BLaER1 (cell line): ENCODE data around the gene GAS2L3.
"Not testable (repeated sequence)": the region's sequence is repeated elsewhere in the genome, so short reads cannot be mapped to it uniquely, and the experiment has no call there.

Experiments used
- H3K27ac ChIP-seq: shearing (Covaris generic); formaldehyde crosslinking; 2 replicates; pipeline ENCODE4 v1.8.1; 2022
- H3K27me3 ChIP-seq: shearing (Covaris generic); formaldehyde crosslinking; 2 replicates; pipeline ENCODE4 v1.8.1; 2022
- H3K36me3 ChIP-seq: shearing (Covaris generic); formaldehyde crosslinking; 2 replicates; pipeline ENCODE4 v1.8.1; 2022
- H3K4me1 ChIP-seq: shearing (Covaris generic); formaldehyde crosslinking; 2 replicates; pipeline ENCODE4 v1.8.1; 2022
- H3K4me2 ChIP-seq: shearing (Covaris generic); formaldehyde crosslinking; 2 replicates; pipeline ENCODE4 v1.8.1; 2022
- H3K4me3 ChIP-seq: shearing (Covaris generic); formaldehyde crosslinking; 2 replicates; pipeline ENCODE4 v1.8.1; 2022
- H3K9ac ChIP-seq: shearing (Covaris generic); formaldehyde crosslinking; 2 replicates; pipeline ENCODE4 v1.8.1; 2022
- H3K9me3 ChIP-seq: shearing (Covaris generic); formaldehyde crosslinking; 2 replicates; pipeline ENCODE4 v1.8.1; 2022
- H4K20me1 ChIP-seq: shearing (Covaris generic); formaldehyde crosslinking; 2 replicates; pipeline ENCODE4 v1.8.1; 2022
- Cebpa-rat ChIP-seq: shearing (Covaris generic); IDR thresholded peaks from 2 replicates; pipeline ENCODE4 v1.8.1; 2022

Gene GAS2L3

DNA sequence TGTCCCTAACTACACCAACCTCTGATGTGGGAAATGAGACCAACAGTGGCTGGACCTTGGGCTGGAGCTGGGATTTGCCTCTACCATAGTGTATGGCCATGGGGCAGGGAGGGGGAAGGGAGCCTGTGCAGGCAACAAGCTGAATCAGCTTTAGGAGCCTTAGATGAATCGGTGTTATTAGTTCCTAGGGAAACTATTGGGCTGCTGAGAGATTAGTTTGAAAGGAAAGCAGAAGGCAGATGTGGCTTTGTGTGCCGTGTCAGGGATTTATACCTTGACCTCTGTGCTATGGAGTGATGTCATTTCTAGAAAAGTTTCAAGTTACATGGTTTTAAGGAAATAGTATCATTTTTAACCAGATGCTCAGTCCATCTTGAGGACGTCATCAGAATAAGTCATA, 19.5 kb upstream of the GAS2L3 start:
- H3K36me3 ChIP-seq: no peaks in the 10 kb centered on the region
- no peak overlapping the region for H3K4me3 ChIP-seq
- H3K27me3 ChIP-seq: no peaks in the 10 kb centered on the region
- H3K4me2 ChIP-seq: no peak overlapping the region
- no peaks in the 10 kb centered on the region for H3K9me3 ChIP-seq
- TF ChIP-seq Cebpa-rat: no peak
- H3K4me1 ChIP-seq: no peaks in the 10 kb centered on the region
- H4K20me1 ChIP-seq: no peaks in the 10 kb centered on the region
- H3K9ac ChIP-seq: no peak overlapping the region
- no peak overlapping the region for H3K27ac ChIP-seq

- H3K27me3 ChIP-seq: no peaks in the 10 kb centered on the region
- no peak overlapping the region for H3K4me3 ChIP-seq
- no peaks in the 10 kb centered on the region for H3K4me1 ChIP-seq
- H3K27ac ChIP-seq: no peak overlapping the region
- no peaks in the 10 kb centered on the region for H4K20me1 ChIP-seq
- TF ChIP-seq Cebpa-rat: no peak
- H3K36me3 ChIP-seq: no peaks in the 10 kb centered on the region
- no peak overlapping the region for H3K4me2 ChIP-seq
- H3K9me3 ChIP-seq: no peaks in the 10 kb centered on the region
- no peak overlapping the region for H3K9ac ChIP-seq
Observed at GRCh38 chr12:100554608-100555077, 18.8 kb upstream of the GAS2L3 start.

GRCh38 chr12:100555722-100556121, 17.8 kb upstream of the GAS2L3 start:
- Histone ChIP-seq H3K27ac (no peak overlapping the region), H3K9me3 (no peaks in the 10 kb centered on the region), H3K4me3 (no peak overlapping the region), H3K4me2 (no peak overlapping the region), H3K4me1 (no peaks in the 10 kb centered on the region), H4K20me1 (no peaks in the 10 kb centered on the region), H3K27me3 (no peaks in the 10 kb centered on the region), H3K36me3 (no peaks in the 10 kb centered on the region), H3K9ac (no peak overlapping the region)
- TF ChIP-seq Cebpa-rat: no peak

DNA sequence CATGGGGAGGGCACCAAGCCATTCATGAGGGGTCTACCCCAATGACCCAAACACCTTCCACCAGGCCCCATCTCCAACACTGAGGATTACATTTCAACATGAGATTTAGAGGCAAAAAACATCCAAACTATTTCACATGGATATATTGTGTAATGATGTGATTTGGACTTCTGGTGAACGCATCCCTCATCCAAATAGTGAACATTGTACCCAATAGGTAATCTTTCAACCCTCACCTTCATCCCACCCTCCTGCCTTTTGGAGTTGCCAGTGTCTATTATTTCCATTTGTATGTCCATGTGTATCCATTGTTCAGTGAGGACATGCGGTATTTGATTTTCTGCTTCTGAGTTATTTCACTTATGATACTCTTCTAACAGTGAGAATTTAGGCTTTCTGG, 16.1 kb upstream of the GAS2L3 start:
- Histone ChIP-seq H3K4me3 (no peak overlapping the region), H3K36me3 (no peaks in the 10 kb centered on the region), H3K9ac (no peak overlapping the region), H3K4me2 (no peak overlapping the region), H3K9me3 (no peaks in the 10 kb centered on the region), H3K27ac (no peak overlapping the region), H3K27me3 (no peaks in the 10 kb centered on the region), H4K20me1 (no peaks in the 10 kb centered on the region), H3K4me1 (no peaks in the 10 kb centered on the region)
- no peak for TF ChIP-seq Cebpa-rat

GRCh38 chr12:100559261-100559660, 14.2 kb upstream of the GAS2L3 start:
- not testable (repeated sequence) for H4K20me1 ChIP-seq, H3K36me3 ChIP-seq, H3K27me3 ChIP-seq, H3K27ac ChIP-seq, H3K9me3 ChIP-seq, H3K4me2 ChIP-seq, H3K4me1 ChIP-seq, H3K4me3 ChIP-seq, H3K9ac ChIP-seq

- TF ChIP-seq Cebpa-rat: no peak
- H3K9me3 ChIP-seq: no peaks in the 10 kb centered on the region
- H3K4me2 ChIP-seq: peak overlapping the region; percentile 7; the same call in 1 of the 2 replicates
Observed at GRCh38 chr12:100564090-100564489, 9.4 kb upstream of the GAS2L3 start.

GRCh38 chr12:100564905-100565467, 8.5 kb upstream of the GAS2L3 start:
- Histone ChIP-seq H3K9ac (no peak overlapping the region), H3K27ac (no peak overlapping the region), H3K4me3 (no peak overlapping the region), H3K27me3 (no peaks in the 10 kb centered on the region), H3K4me1 (0 out of 2 replicates have a peak, but pooled peaks cover 5% of the 10 kb centered on the region), H3K4me2 (no peak overlapping the region), H3K36me3 (no peaks in the 10 kb centered on the region), H4K20me1 (no peaks in the 10 kb centered on the region), H3K9me3 (no peaks in the 10 kb centered on the region)
- no peak for TF ChIP-seq Cebpa-rat

More at GRCh38 chr12:100564090-100564489, 9.4 kb upstream of the GAS2L3 start:
- Histone ChIP-seq H3K27ac (no peak overlapping the region), H3K4me3 (no peak overlapping the region), H4K20me1 (no peaks in the 10 kb centered on the region), H3K27me3 (no peaks in the 10 kb centered on the region), H3K36me3 (no peaks in the 10 kb centered on the region), H3K4me1 (0 out of 2 replicates have a peak, but pooled peaks cover 5% of the 10 kb centered on the region), H3K9ac (no peak overlapping the region)

- no peaks in the 10 kb centered on the region for H3K27me3 ChIP-seq
- no peak overlapping the region for H3K4me2 ChIP-seq
- H3K27ac ChIP-seq: no peak overlapping the region
- H3K4me3 ChIP-seq: no peak overlapping the region
- no peak overlapping the region for H3K9ac ChIP-seq
- TF ChIP-seq Cebpa-rat: no peak
- no peaks in the 10 kb centered on the region for H3K36me3 ChIP-seq
- 0 out of 2 replicates have a peak, but pooled peaks cover 5% of the 10 kb centered on the region for H3K4me1 ChIP-seq
- no peaks in the 10 kb centered on the region for H3K9me3 ChIP-seq
- no peaks in the 10 kb centered on the region for H4K20me1 ChIP-seq
Observed at GRCh38 chr12:100565987-100566545, 7.4 kb upstream of the GAS2L3 start.

DNA sequence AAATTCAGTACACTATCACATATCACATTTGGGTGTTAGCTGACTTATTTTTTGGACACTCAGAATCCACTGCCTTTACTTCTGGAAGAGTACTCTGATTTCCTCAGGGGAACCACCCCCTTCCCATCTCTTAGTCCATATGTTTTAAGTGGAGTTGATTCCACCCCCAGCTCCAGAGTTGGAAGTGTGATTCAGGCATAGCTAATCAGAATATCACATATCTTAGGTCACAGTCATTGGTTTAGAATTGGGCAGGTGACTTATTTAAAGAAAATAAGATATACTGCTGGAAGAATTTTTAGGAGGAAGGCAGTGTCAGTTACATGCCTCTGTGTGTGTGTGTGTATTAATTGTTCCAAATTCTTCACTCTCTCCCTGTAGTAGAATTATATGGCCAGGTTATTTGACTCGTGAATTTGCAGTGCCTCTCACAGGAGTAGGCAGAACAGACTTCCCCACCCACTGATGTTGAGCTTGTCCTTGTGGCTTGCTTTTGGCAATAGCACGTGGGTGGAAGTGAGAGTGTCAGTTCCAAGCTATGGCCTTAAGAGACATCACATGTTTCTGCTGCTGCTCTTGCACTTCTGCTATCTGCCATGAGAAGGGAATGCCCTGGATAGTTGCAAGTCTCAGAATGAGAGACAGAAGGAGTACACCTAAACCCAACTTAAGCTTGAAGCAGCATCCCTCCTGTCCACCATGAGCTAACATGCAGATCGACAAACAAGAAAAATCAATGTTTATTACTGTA, 6.4 kb upstream of the GAS2L3 start:
- no peaks in the 10 kb centered on the region for H4K20me1 ChIP-seq
- TF ChIP-seq Cebpa-rat: no peak
- 0 out of 2 replicates have a peak, but pooled peaks cover 5% of the 10 kb centered on the region for H3K4me1 ChIP-seq
- no peak overlapping the region for H3K9ac ChIP-seq
- no peak overlapping the region for H3K4me2 ChIP-seq
- no peaks in the 10 kb centered on the region for H3K36me3 ChIP-seq
- H3K27ac ChIP-seq: no peak overlapping the region
- H3K4me3 ChIP-seq: no peak overlapping the region
- H3K9me3 ChIP-seq: no peaks in the 10 kb centered on the region
- H3K27me3 ChIP-seq: no peaks in the 10 kb centered on the region

DNA sequence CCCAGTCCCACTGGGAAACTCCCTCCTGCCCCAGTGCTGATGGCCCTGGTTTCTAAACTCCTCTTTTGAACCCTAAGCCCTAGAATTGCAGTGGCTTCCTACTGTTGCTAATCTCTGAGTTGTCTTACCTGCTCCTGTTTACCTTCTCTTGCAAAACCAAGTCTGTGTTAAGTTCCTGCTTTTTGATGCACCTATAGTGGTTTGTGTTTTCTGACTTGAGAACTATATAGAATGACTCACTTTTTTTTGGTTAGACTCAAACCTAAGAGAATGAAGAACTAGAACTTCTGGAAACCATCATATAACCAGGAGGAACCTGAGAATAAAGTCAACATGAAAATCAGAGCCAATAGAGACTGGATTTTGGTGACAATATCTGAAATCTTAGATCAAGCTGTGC, 5.5 kb upstream of the GAS2L3 start:
- H3K27ac ChIP-seq: no peak overlapping the region
- H3K9me3 ChIP-seq: peaks cover under 1% of the 10 kb centered on the region; the same call in 1 of the 2 replicates
- no peaks in the 10 kb centered on the region for H3K27me3 ChIP-seq
- no peak overlapping the region for H3K4me3 ChIP-seq
- H3K36me3 ChIP-seq: no peaks in the 10 kb centered on the region
- no peak overlapping the region for H3K4me2 ChIP-seq
- H3K9ac ChIP-seq: no peak overlapping the region
- TF ChIP-seq Cebpa-rat: no peak
- H3K4me1 ChIP-seq: 0 out of 2 replicates have a peak, but pooled peaks cover 5% of the 10 kb centered on the region
- H4K20me1 ChIP-seq: no peaks in the 10 kb centered on the region
